T-helper 1 cell treated with Interleukin-12 subunit alpha and Interleukin-12 subunit beta and Interleukin-4 antibody, amounts not matched to agents 30 μg/mL and 1 μg/mL, for 36 hours (primary cell): ENCODE measurements around the gene ST6GALNAC6.

Experiments
- H3K27ac Mint-ChIP-seq: one replicate; pipeline ENCODE4 v1.8.0; 2021; ENCODE audit warnings: mild to moderate bottlenecking, mixed read lengths
- H3K27me3 Mint-ChIP-seq: one replicate; pipeline ENCODE4 v1.8.0; 2021; ENCODE audit warnings: low read depth, mixed read lengths
- H3K36me3 Mint-ChIP-seq: one replicate; pipeline ENCODE4 v1.8.0; 2021; ENCODE audit warnings: low read depth, mixed read lengths
- H3K4me1 Mint-ChIP-seq: one replicate; pipeline ENCODE4 v1.8.0; 2021; ENCODE audit warnings: low read depth, mixed read lengths
- H3K4me3 Mint-ChIP-seq: one replicate; pipeline ENCODE4 v1.8.0; 2021; ENCODE audit warnings: mild to moderate bottlenecking, moderate library complexity, mixed read lengths
- H3K9me3 Mint-ChIP-seq: one replicate; pipeline ENCODE4 v1.8.0; 2021; ENCODE audit warnings: mixed read lengths

ST6GALNAC6 gene

DNA sequence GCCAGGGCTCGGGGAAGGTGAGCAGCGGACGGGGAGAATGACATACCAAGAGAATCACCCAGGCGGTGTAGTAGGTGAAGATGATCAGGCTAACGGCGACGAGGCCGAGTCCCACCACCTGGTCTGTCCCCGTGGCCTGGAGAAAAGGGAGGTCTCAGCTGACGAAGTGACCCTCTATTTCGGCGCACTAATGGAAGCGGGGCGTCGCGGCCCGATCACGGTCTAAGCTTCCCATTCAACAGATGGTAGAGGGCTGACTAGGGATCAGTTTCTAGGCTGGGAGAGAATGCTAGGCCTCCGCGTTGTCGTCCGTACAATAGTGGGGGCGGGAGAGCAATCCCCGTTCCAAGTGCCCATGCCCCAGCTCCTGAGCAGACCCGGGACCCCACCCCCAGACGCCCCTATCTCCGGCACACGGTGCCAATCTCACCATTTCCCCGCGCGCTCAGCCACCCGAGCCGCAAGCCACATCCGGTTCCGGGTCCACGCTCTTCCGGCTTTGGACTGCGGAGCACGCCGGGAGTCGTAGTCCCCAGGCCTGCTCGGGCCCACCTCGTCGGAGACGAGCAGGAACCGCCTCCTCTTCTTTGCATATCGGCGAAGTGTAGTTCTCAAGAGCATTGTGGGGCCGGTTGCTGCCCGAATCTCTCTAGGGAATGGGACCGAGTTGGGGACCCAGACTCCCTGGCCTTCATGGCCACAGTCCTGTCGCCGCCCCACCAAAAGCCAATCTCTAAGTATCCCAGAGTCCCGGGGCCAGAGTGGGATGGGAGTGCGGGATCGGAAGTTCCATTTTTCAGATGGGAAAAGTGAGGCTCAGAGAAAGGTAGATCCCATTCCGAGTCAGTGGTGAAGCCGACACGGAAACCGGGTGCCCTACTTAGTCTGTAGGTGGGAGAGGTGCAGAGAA, 38.2 kb upstream of the ST6GALNAC6 start, which contains the start of gene DPM2:
DPM2 (minus strand) TSS at position 467 of the 910 bp plus-strand sequence; CDS start at position 433, 34 bp downstream.
- peaks cover 34% of the 10 kb centered on the region for H3K36me3 Mint-ChIP-seq
- peaks cover 32% of the 10 kb centered on the region for H3K4me1 Mint-ChIP-seq
- peak within 1 kb of the TSS; percentile 93 for H3K27ac Mint-ChIP-seq
- H3K9me3 Mint-ChIP-seq = no peaks in the 10 kb centered on the region
- no peaks in the 10 kb centered on the region for H3K27me3 Mint-ChIP-seq
- H3K4me3 Mint-ChIP-seq = peak within 1 kb of the TSS; percentile 96

DNA sequence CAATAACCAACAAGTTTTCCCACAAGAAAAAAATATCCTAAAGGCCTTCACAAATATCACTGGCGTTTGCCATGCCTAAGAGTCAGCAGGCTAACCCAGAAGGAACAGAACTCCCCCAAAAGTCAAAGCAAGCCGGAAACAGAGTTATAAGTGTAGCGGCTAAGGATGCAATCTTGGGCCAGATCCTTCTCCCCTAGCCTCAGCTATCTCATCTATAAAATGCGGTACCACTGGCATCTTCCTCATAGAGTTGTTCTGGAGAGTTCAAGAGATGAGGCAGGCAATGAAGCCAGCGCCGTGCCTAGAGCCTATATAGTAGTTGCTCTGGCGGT, 37.6 kb upstream of the ST6GALNAC6 start:
- peak overlapping the region; percentile 93 for H3K27ac Mint-ChIP-seq
- peak overlapping the region; percentile 96 for H3K4me3 Mint-ChIP-seq
- H3K9me3 Mint-ChIP-seq = no peaks in the 10 kb centered on the region
- no peaks in the 10 kb centered on the region for H3K27me3 Mint-ChIP-seq
- peaks cover 30% of the 10 kb centered on the region for H3K36me3 Mint-ChIP-seq
- H3K4me1 Mint-ChIP-seq = peaks cover 32% of the 10 kb centered on the region

DNA sequence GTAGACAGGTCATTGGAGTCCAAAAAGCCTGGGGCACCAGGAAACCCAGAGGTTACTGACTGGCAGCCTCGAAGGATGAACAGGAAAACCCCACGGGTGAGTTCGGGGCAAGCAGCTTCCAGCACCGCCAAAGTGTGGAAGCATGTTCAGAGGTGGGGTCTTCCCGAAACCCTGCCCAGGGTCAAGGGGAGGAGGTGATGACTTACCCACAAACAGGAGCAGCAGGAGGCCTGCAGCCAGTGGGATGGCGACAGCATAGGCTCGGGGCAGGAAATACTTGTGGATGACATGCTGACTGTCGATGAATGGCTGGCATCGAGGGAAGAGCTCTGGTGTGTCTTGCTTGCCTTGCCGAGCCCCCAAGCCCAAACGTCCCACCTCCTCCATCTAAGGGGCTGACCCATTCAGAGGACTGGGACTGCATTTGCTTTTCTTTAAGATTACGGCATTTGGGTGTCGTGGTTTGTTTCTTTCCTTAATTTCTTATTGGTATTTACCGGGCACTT, 37.0 kb upstream of the ST6GALNAC6 start:
- Mint-ChIP-seq H3K27me3 (no peaks in the 10 kb centered on the region), H3K4me1 (peaks cover 35% of the 10 kb centered on the region)

DNA sequence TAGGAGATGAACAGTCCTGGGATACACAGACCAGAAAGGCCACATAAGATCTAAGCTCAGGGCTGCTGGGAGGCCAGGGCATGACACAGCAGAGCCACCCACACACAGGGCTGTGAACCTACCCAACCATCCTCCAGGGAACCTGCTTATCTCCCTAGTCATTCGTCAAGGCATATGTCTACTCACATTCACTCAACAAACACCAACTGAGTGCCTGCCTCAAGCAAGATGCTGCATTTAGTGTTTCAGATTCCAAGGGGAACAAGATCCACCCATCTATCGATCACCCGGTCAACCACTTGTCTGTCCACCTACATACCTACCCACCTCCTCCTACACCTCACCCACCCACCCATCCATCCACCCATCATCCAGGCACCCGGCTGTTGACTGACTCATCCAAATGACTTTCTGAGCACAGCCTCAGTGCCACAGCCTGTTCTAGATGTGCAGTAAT, 36.4 kb upstream of the ST6GALNAC6 start:
- no peaks in the 10 kb centered on the region for H3K9me3 Mint-ChIP-seq
- H3K36me3 Mint-ChIP-seq = peaks cover 28% of the 10 kb centered on the region
- peaks cover 40% of the 10 kb centered on the region for H3K4me1 Mint-ChIP-seq
- H3K4me3 Mint-ChIP-seq = peak overlapping the region; percentile 96
- H3K27me3 Mint-ChIP-seq = no peaks in the 10 kb centered on the region
- peak overlapping the region; percentile 72 for H3K27ac Mint-ChIP-seq

More for the DNA sequence above, 37.0 kb upstream of the ST6GALNAC6 start:
- Mint-ChIP-seq H3K9me3 (no peaks in the 10 kb centered on the region), H3K27ac (peak overlapping the region; percentile 93), H3K36me3 (peaks cover 29% of the 10 kb centered on the region), H3K4me3 (peak overlapping the region; percentile 96)

DNA sequence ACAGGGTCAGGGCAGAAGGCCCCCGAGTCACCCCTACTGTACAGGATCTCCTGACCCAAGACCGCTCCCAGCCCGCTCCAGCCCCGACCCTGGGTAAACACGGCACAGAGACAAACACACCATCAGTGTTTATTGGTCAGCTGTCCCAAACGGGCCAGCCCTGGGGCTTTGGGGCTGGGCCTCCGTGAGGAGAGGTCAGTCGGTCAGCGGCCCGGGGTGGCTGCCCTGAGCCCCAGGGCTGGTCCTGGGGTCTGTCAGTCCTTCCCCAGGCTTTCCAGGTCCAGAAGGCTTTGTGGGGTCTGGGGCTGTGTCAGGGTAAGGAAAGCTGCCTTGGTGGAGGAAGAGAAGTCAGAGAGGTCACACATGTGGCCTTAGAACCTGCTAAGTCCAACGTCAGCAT, 35.6 kb upstream of the ST6GALNAC6 start:
- peak overlapping the region; percentile 50 for H3K4me3 Mint-ChIP-seq

DNA sequence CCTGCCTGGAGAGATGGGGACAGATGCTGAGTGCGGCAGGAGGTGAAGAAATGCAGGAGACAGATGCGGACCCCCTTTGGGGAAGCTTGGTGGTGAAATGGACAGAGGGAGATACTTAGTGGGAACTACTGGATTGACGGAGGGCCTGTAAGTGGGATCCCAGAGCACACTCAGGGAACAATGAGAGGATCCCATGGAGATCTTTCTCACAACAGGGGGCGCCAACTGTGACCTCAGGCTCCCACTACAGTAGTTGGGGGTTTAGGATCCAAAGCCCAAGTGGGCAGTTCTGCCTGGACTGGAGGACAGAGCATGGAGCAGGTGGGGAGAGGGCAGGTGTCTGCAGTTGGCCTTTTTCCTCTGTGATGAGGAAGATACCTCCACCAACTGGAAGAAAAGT, 34.8 kb upstream of the ST6GALNAC6 start:
- Mint-ChIP-seq H3K36me3 (peaks cover 22% of the 10 kb centered on the region), H3K27ac (no peak overlapping the region), H3K4me1 (peaks cover 48% of the 10 kb centered on the region), H3K27me3 (peaks cover 4% of the 10 kb centered on the region), H3K9me3 (no peaks in the 10 kb centered on the region), H3K4me3 (no peak overlapping the region)

More for the DNA sequence above, 35.6 kb upstream of the ST6GALNAC6 start:
- peaks cover 2% of the 10 kb centered on the region for H3K27me3 Mint-ChIP-seq
- no peaks in the 10 kb centered on the region for H3K9me3 Mint-ChIP-seq
- peaks cover 44% of the 10 kb centered on the region for H3K4me1 Mint-ChIP-seq
- H3K36me3 Mint-ChIP-seq = peaks cover 22% of the 10 kb centered on the region
- peak overlapping the region; percentile 55 for H3K27ac Mint-ChIP-seq

DNA sequence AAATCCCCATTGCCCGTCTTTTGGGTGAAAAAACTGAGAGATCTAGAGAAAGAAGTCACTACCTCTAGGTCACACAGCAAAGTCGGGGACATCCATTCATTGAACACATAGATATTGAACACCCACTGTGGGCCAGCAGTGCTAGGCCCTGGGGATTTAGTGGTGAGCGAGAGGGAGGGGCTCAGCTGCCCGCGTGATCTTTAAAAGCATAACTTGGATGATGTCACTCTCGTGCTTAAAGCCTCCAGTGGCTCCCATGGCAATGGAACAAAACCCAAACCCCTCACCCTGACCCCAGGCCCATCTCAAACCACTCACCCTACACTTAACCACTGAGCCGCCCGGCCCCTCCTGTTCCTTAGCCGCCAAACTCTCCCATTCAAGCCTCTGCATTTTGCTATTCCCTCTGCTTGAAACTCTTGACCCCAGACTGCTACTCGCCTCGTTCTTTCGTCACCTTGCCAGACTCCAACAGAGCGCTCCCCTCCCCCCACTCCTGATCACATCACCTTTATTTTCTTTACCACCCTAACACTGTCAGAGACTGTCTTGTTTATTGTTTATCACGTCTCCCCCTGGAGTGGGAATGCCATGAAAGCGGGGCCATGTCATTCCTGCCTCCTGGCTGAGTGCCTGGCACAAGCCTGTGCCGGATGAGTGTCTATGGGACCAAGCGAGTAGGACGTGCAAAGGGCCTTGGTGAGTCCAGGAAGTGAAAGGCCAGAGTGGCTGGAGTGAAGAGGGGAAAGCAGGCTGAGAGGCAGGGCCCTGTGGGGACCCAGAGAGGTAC, 31.9 kb upstream of the ST6GALNAC6 start:
- Mint-ChIP-seq H3K27me3 (peaks cover 11% of the 10 kb centered on the region), H3K9me3 (no peaks in the 10 kb centered on the region), H3K4me1 (peaks cover 33% of the 10 kb centered on the region), H3K4me3 (peak overlapping the region; percentile 78), H3K27ac (peak overlapping the region; percentile 56), H3K36me3 (peaks cover 17% of the 10 kb centered on the region)

DNA sequence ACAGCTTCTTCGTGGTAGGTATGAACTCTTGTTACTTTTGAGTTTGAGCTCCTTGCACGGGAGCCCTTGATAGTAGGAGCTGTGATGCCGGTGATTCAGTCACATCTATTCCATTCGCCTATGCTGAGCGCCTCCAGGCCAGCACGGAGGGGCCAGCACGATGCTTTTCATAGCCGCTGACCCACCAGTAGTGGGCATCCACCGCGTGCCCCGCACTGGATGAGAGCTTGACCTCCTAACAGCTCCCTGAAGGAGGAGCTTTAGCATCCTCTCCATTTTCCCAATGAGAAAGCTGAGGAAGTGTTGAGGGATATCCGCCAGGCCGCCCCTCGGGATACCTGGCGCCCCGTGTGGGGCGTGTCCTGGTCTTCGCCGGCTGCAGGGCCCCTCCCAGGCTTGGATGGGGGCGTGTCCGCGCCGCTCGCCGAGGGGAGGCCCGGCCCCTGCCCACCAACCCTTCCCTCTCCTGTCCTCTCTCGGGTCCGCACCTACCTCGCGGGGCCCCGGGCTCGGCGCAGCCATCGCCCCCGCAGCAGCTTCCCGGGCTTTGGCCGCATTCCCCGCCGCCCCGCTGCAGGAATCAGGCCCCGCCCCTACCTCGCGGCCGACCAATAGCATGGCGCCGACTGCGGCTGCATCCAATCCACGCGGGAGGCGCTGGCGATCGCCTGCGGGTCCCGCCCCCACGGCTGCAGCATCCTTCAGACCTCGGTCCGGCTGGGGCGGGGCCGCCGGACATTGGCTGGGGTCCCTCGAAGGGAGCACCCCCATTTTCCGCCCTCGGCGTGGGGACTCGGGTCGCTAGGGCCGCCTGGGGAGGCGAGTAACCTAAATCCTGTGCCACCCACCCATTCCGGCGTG, 31.1 kb upstream of the ST6GALNAC6 start, which contains the start of gene PIP5KL1:
PIP5KL1 (minus strand) TSS at position 547 of the 861 bp plus-strand sequence; CDS start at position 522, 25 bp downstream.
- peak within 1 kb of the TSS; percentile 56 for H3K27ac Mint-ChIP-seq
- peaks cover 17% of the 10 kb centered on the region for H3K27me3 Mint-ChIP-seq
- H3K4me1 Mint-ChIP-seq = peaks cover 24% of the 10 kb centered on the region
- H3K4me3 Mint-ChIP-seq = peak within 1 kb of the TSS; percentile 78
- H3K36me3 Mint-ChIP-seq = peaks cover 10% of the 10 kb centered on the region
- no peaks in the 10 kb centered on the region for H3K9me3 Mint-ChIP-seq

DNA sequence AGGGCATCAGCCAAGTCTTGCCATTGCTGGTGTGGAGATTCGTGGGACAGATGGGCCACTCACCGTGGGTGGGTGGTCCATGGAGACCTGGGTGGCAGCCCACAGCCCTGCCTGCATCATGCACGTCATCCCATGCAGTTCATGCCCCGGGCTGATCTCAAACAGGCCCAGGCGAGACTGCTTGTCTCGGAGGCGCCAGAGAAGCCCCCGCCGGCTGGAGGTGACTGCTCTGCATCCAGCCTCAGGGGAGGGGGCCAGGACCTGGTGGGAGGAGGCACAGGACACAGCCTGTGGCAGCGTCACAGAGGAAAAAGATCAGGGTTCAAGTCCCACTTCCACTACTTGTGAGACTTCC, 30.2 kb upstream of the ST6GALNAC6 start:
- Mint-ChIP-seq H3K4me1 (peaks cover 20% of the 10 kb centered on the region), H3K27me3 (peaks cover 23% of the 10 kb centered on the region), H3K4me3 (peak overlapping the region; percentile 44), H3K9me3 (no peaks in the 10 kb centered on the region), H3K36me3 (peaks cover 8% of the 10 kb centered on the region), H3K27ac (no peak overlapping the region)

DNA sequence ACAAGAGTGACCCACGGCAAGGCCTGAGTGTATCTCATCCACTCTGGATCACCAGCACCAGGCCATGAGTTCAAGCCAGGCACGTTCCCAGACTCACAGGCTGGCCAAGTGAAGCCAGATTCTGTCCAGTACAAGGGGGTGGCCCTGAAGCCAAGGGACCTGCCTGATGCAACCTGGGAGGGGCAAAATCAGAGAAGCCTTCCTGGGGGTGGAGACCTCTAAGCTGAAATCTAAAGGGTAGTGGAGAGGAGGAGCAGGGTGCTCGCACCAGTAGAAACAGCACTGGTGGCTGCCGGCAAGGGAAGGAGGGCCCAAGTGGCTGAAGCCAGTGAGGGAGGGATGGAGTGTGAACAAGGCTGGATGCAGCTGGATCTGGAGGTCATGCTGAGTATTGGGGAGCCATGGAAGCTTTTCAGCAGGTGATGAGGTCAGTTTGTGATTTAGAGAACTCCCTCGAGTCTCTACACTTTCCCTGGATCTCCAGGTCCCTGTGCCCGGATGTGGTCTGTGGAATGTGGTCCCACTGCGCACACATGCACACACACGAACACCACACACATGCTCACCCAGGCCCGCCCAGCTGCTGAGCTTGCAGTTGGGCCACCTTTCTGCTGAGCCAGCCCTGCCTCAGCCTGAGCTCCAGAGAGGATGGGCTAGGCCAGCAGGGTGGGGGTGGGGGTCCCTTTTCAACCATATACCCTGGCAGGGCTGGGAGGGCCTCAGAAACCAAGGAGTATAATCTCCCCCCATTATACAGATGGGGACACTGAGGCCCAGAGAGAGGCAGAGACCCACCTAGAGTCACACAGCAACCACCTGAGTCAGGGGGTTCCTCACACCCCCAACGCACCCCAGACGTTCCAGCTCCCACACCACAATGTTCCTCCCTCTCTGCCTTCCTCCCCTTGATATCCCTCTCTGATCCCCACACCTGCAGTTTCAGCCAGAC, 29.5 kb upstream of the ST6GALNAC6 start:
- no peaks in the 10 kb centered on the region for H3K9me3 Mint-ChIP-seq
- H3K27ac Mint-ChIP-seq = no peak overlapping the region
- peaks cover 24% of the 10 kb centered on the region for H3K27me3 Mint-ChIP-seq
- H3K36me3 Mint-ChIP-seq = peaks cover 4% of the 10 kb centered on the region
- peaks cover 18% of the 10 kb centered on the region for H3K4me1 Mint-ChIP-seq
- H3K4me3 Mint-ChIP-seq = peak overlapping the region; percentile 42

DNA sequence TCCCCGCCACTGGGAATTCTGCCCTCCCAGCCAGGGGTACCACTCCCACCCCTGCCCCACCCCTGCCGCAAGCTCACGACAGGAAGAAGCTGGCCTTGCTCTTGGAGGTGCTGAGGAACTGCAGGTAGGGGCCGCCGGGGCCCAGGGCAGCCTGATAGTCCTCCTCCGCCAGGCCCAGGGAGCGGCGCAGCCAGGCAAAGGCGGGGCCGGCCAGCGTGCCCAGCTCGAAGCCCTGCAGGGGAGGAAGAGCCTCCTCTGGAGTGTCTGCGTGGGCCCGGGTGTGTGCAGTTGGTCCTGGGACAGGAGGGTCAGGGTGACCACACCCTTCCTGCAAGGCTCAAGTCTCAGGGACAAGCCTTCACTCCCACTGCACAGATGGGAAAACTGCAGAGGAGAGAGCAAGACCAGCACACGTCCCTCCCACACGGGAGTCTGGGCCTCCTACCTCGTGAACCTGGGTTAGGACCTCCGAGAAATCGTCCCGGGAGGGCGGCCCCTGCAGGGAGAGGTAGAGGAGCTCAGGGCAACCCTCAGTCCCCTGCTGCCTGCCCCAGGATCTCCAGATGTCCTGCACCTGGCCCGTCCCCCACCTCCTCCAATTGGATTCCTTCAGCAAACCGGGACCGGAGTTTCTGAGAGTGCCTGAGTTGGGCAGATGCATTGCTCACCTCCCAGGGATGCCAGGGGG, 28.7 kb upstream of the ST6GALNAC6 start:
- Mint-ChIP-seq H3K9me3 (no peaks in the 10 kb centered on the region), H3K27ac (no peak overlapping the region), H3K27me3 (peaks cover 29% of the 10 kb centered on the region), H3K4me1 (peaks cover 18% of the 10 kb centered on the region), H3K4me3 (peak overlapping the region; percentile 42), H3K36me3 (peaks cover 3% of the 10 kb centered on the region)

DNA sequence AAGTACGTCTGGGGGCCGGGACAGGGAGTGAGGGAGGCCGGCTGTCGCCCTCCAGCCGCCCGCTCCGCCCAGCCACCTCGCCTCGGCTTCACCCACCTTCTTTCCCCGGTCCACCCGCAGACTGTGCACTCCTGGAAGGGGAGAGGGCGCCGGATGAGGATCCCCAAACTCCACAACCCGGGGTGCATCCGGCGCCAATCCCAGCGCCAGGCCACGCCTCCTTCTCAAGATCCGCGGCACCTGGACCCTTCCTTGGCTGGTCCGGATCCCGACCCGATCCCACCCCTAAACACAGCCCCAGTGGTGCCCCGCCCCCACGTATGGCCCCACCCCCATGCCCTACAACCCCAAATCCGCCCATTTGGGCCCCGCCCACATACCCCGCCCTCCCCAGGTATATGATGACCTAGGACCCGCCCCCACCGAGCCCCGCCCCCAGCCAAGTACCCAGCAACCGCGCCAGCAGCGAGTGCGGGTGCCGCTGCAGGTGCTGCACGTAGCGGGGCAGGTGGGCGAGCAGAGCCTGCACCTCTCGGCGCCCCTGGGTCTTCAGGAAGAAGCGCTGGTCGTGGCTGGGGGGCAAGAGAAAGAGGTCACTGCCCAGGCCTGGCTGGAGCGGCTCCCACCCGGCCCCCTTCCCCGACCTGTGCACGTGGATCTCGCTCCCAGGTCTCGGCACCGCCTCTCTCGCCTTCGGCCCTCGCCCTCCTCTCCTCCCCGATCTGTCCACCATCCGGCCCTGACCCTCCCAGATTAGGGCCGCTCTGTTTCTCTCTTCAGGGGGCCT, 28.0 kb upstream of the ST6GALNAC6 start:
- Mint-ChIP-seq H3K4me1 (peaks cover 18% of the 10 kb centered on the region), H3K27ac (no peak overlapping the region), H3K9me3 (no peaks in the 10 kb centered on the region), H3K36me3 (no peaks in the 10 kb centered on the region), H3K4me3 (peak overlapping the region; percentile 62), H3K27me3 (peaks cover 33% of the 10 kb centered on the region)
